Gastrocnemius medialis (tissue), 4 donors: Measurements from ENCODE around the gene LEFTY1.

ENCODE experiments used
- POLR2A ChIP-seq, 2 donors: fragments of 450-650 bp; IDR thresholded peaks; one replicate each; pipeline ENCODE4 v1.6.1; 2017; ENCODE audit warnings: antibody characterized with exemption in 2 of 2, mild to moderate bottlenecking in 2 of 2, moderate library complexity in 2 of 2
- TF ChIP-seq, protein P1 (sequence below), 5 experiments: fragments of 450-650 bp in 3 of 5; fragments of 200-600 bp in 2 of 5; sonication (generic) in 2 of 5; IDR thresholded peaks in 4 of 5; conservative IDR thresholded peaks in 1 of 5; 1 replicate in 4 of 5; 2 replicates in 1 of 5; pipeline ENCODE4 v1.5.1; 2016 to 2019; ENCODE audit warnings: antibody characterized with exemption in 5 of 5, mild to moderate bottlenecking in 3 of 5, moderate library complexity in 3 of 5

DNA sequence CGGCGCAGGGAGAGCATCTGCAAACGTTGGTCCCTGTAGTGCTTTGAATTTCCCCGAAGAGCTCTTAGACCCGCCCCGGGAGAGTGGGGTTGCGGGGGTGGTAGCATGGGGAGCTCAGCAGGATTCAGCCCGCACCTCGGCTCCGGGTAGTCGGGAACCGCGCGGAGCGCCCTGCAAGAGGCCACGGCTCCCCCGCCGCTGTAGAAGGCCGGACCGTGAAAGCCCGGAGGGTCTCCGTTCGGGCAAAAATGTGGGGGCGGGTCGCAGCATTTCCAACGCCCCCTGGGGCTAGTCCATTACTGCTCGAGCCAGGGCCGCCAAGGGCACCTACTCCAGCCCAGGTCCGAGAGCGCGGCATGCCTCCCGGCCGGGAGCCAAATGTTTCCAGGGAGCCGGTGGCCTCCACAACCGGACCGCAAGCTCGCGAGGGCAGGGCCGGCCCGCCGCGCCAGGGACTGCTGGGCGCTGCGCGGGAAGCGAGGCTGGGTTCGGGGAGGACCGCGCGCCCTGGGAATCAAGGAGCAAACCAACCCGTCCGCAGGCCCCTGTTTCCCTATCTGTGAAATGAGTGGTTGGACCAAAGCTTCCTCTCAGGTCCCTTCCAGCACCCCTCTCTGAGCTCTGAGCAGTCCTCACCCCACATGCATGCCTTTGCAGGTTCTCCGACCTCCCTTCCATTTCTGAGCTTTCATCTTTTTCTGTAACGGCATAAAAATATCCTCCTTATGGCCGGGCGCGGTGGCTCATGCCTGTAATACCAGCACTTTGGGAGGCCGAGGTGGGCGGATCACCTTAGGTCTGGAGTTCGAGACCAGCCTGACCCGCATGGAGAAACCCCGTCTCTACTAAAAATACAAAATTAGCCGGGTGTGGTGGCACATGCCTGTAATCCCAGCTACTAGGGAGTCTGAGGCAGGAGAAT lies 6.0 kb downstream of the LEFTY1 start:
- TF ChIP-seq, protein P1, sequence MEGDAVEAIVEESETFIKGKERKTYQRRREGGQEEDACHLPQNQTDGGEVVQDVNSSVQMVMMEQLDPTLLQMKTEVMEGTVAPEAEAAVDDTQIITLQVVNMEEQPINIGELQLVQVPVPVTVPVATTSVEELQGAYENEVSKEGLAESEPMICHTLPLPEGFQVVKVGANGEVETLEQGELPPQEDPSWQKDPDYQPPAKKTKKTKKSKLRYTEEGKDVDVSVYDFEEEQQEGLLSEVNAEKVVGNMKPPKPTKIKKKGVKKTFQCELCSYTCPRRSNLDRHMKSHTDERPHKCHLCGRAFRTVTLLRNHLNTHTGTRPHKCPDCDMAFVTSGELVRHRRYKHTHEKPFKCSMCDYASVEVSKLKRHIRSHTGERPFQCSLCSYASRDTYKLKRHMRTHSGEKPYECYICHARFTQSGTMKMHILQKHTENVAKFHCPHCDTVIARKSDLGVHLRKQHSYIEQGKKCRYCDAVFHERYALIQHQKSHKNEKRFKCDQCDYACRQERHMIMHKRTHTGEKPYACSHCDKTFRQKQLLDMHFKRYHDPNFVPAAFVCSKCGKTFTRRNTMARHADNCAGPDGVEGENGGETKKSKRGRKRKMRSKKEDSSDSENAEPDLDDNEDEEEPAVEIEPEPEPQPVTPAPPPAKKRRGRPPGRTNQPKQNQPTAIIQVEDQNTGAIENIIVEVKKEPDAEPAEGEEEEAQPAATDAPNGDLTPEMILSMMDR (IDR thresholded peaks at IDR 0.05 in 4 of 5, conservative IDR thresholded peaks at IDR 0.05 in 1 of 5), result no peak
- TF ChIP-seq POLR2A (IDR thresholded peaks at IDR 0.05), result no peak
